Measurements from ENCODE around the gene RRAGA.
"Not testable (repeated sequence)": the region's sequence is repeated elsewhere in the genome, so short reads cannot be mapped to it uniquely, and the experiment has no call there.

The RRAGA gene

GRCh38 chr9:19057033-19057432 is 7.8 kb downstream of the RRAGA start:
- intact Hi-C loops (cut with DNase I), result loop anchor here (10.0 kb wide), 1 partner anchor 318 kb away; no protein-coding TSS in a partner anchor
- DNase-seq, result no peak

DNA sequence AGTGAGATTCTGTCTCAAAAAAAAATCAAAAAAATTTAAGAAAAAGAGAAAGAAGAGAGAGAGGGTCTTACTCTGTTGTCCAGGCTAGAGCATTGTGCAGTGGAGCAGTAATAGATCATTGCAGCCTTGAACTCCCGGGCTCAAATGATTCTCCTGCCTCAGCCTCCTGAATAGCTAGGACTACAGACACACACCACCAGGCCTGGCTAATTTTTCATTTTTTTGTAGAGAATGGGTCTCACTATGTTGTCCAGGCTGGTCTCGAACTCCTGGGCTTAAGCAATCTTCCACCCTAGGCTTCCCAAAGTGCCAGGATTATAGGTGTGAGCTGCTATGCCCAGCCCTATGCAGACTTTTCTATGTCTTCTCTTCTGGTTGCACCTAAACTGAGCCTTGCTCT is 25.0 kb downstream of the RRAGA start:
- intact Hi-C loops (cut with DNase I), result no loop called here
- no peak for DNase-seq

DNA sequence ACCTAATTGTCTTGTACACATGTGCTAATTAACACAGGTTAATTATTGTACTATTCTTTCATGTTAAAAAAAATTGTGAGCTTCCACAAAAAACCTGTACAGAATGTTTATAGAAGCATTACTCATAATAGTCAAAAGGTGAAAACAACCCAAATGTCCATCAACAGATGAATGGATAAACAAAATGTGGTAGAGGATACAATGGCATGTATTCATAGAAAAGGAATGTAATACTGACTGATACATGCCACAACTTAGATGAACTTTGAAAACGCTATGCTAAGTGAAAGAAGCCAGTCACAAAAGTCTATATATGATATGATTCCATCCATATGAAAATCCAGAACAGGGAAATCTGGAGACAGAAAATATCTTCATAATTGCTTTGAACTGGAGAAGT is 25.6 kb downstream of the RRAGA start:
- intact Hi-C loops (cut with DNase I), result no loop called here

GRCh38 chr9:19085295-19085694 is 36.1 kb downstream of the RRAGA start:
- DNase-seq, result no peak
- intact Hi-C loops (cut with DNase I), result no loop called here

More for the DNA sequence above, 25.6 kb downstream of the RRAGA start:
- no peak for DNase-seq

- no peak for DNase-seq
- intact Hi-C loops (cut with DNase I), result no loop called here
Observed at GRCh38 chr9:19087106-19088000, 38.1 kb downstream of the RRAGA start.

GRCh38 chr9:19097431-19097830 is 48.2 kb downstream of the RRAGA start:
- DNase-seq; intact Hi-C loops (cut with DNase I): not testable (repeated sequence)

All from head of caudate nucleus (tissue), 42 donors.